ENCODE measurements around the gene GPR84. TPM values are rescaled to one million over a fixed set of nuclear protein-coding genes. Genes with fewer than 3 reads are reported as not detected.

GPR84 gene
- polyA plus RNA-seq, 2 of the 4 experiments (the other 2 are of a cell fraction), result not detected

GRCh38 chr12:54352022-54352531 lies 12.2 kb downstream of the GPR84 start:
- CTCF ChIA-PET, result interaction anchor here (0.7 to 5.1 kb wide), 13 partner anchors 9 to 161 kb away, joined by 3 to 38 read pairs (median 5); partner anchors contain the start of gene COPZ1
- Histone ChIP-seq H3K27ac (no peak overlapping the region), H3K4me2 (no peak overlapping the region), H3K9me3 (no peaks in the 10 kb centered on the region), H3K4me3 (no peak overlapping the region), H3K4me1 (peaks cover 12% of the 10 kb centered on the region; the same call in 1 of the 3 replicates)
- TF ChIP-seq CHD4 (IDR thresholded peaks at IDR 0.05; ENCODE audit: borderline replicate concordance), result no peak
- DNase-seq (ENCODE audit: low read depth in 1 of 2, low spot score in 1 of 2) (no peak), ATAC-seq (no peak), FAIRE-seq (no peak)
- POLR2A ChIA-PET, result interaction anchor here (0.6 to 1.8 kb wide), 2 partner anchors 16 to 72 kb away, joined by 3 to 4 read pairs; partner anchors contain the start of genes CBX5 and HNRNPA1
- 94% methylated on average over 21 of the region's 21 CpGs for WGBS (ENCODE audit: missing lambda C conversion rate)

- DNase-seq (ENCODE audit: low read depth in 1 of 2, low spot score in 1 of 2) (no peak), FAIRE-seq (no peak), ATAC-seq (no peak)
- ChIA-PET POLR2A (interaction anchor here (2.1 kb wide), 1 partner anchor 8 kb away, joined by 6 read pairs; no protein-coding TSS in a partner anchor), CTCF (interaction anchor here (0.8 to 5.1 kb wide), 12 partner anchors 8 to 159 kb away, joined by 3 to 38 read pairs (median 5); no protein-coding TSS in a partner anchor)
- H3K4me2 ChIP-seq, result no peak overlapping the region
- no peaks in the 10 kb centered on the region for H3K9me3 ChIP-seq
- H3K4me3 ChIP-seq, result no peak overlapping the region
- H3K27ac ChIP-seq, result no peak overlapping the region
- TF ChIP-seq CHD4 (IDR thresholded peaks at IDR 0.05; ENCODE audit: borderline replicate concordance), result no peak
- 86% methylated on average over 4 of the region's 4 CpGs for WGBS (ENCODE audit: missing lambda C conversion rate)
- H3K4me1 ChIP-seq, result peaks cover 12% of the 10 kb centered on the region; the same call in 1 of the 3 replicates
These were observed 12.9 kb downstream of the GPR84 start for GRCh38 chr12:54351341-54351740.

GRCh38 chr12:54350743-54351142 lies 13.5 kb downstream of the GPR84 start:
- CTCF ChIA-PET, result interaction anchor here (0.7 to 5.1 kb wide), 11 partner anchors 11 to 159 kb away, joined by 3 to 38 read pairs (median 4); no protein-coding TSS in a partner anchor
- H3K4me3 ChIP-seq, result no peak overlapping the region
- H3K27ac ChIP-seq, result no peak overlapping the region
- TF ChIP-seq HDAC2 (IDR thresholded peaks at IDR 0.05), result no peak
- no peak for TF ChIP-seq FOSB (CRISPR knock-in tag; IDR thresholded peaks at IDR 0.05)
- TF ChIP-seq PHF8 (IDR thresholded peaks at IDR 0.05; ENCODE audit: borderline replicate concordance, low read depth), result no peak
- TF ChIP-seq EHF (CRISPR knock-in tag; IDR thresholded peaks at IDR 0.05), result no peak
- no peak for TF ChIP-seq RNF2 (IDR thresholded peaks at IDR 0.05; ENCODE audit: borderline replicate concordance, low read depth)
- TF ChIP-seq KDM1A (IDR thresholded peaks at IDR 0.05; ENCODE audit: low read depth), result no peak
- TF ChIP-seq ZNF302 (CRISPR knock-in tag; IDR thresholded peaks at IDR 0.05), result no peak
- no peak for TF ChIP-seq ZSCAN20 (CRISPR knock-in tag; IDR thresholded peaks at IDR 0.05)
- no peak for TF ChIP-seq CEBPB (IDR thresholded peaks at IDR 0.05)
- no peak for TF ChIP-seq MAFK (IDR thresholded peaks at IDR 0.05; ENCODE audit: partially characterized antibody)
- no peak for TF ChIP-seq POLR2A (IDR thresholded peaks at IDR 0.05; ENCODE audit: low read length)
- no peak for TF ChIP-seq EP300 (IDR thresholded peaks at IDR 0.05)
- TF ChIP-seq ATOH8 (CRISPR knock-in tag; IDR thresholded peaks at IDR 0.05; ENCODE audit: low read depth), result no peak
- TF ChIP-seq BHLHE40 (IDR thresholded peaks at IDR 0.05; ENCODE audit: low read depth, low read length), result no peak
- TF ChIP-seq RFX5 (IDR thresholded peaks at IDR 0.05), result no peak
- no peak for TF ChIP-seq E2F6 (IDR thresholded peaks at IDR 0.05; ENCODE audit: borderline replicate concordance, low read depth)
- no peak for TF ChIP-seq CHD2 (IDR thresholded peaks at IDR 0.05; ENCODE audit: low read length, partially characterized antibody)
- no peak for TF ChIP-seq CBX2 (IDR thresholded peaks at IDR 0.05; ENCODE audit: borderline replicate concordance, low read depth)
- TF ChIP-seq SMC3 (IDR thresholded peaks at IDR 0.05), result no peak
- ATAC-seq, result no peak
- no peak for FAIRE-seq
- peaks cover 12% of the 10 kb centered on the region; the same call in 1 of the 3 replicates for H3K4me1 ChIP-seq
- no peak overlapping the region for H3K4me2 ChIP-seq
- 88% methylated on average over 3 of the region's 3 CpGs for WGBS (ENCODE audit: missing lambda C conversion rate)
- POLR2A ChIA-PET, result interaction anchor here (2.1 kb wide), 1 partner anchor 9 kb away, joined by 6 read pairs; no protein-coding TSS in a partner anchor
- no peaks in the 10 kb centered on the region for H3K9me3 ChIP-seq
- no peak for DNase-seq (ENCODE audit: low read depth in 1 of 2, low spot score in 1 of 2)
